ENCODE results near the gene NHERF1.

NHERF1 gene

GRCh38 chr17:74749279-74750038, 1.0 kb downstream of the NHERF1 start:
- no peak for DNase-seq (ENCODE audit: low spot score)

GRCh38 chr17:74750039-74750326, 1.6 kb downstream of the NHERF1 start:
- no peak for DNase-seq (ENCODE audit: low spot score)

- DNase-seq (ENCODE audit: low spot score), result no peak
These were observed 2.1 kb downstream of the NHERF1 start for GRCh38 chr17:74750327-74751069.

- DNase-seq (ENCODE audit: low spot score), result no peak
These were observed 4.0 kb downstream of the NHERF1 start for GRCh38 chr17:74752415-74752814.

GRCh38 chr17:74752822-74753401, 4.5 kb downstream of the NHERF1 start:
- no peak for DNase-seq (ENCODE audit: low spot score)

- no peak for DNase-seq (ENCODE audit: low spot score)
These were observed 6.4 kb downstream of the NHERF1 start for GRCh38 chr17:74754832-74755231.

- no peak for DNase-seq (ENCODE audit: low spot score)
These were observed 7.1 kb downstream of the NHERF1 start for GRCh38 chr17:74755533-74755932.

- no peak for DNase-seq (ENCODE audit: low spot score)
These were observed 8.5 kb downstream of the NHERF1 start for GRCh38 chr17:74756891-74757290.

- peak; percentile 66 for DNase-seq (ENCODE audit: low spot score)
These were observed 9.1 kb downstream of the NHERF1 start for GRCh38 chr17:74757502-74757901.

- peak; percentile 74 for DNase-seq (ENCODE audit: low spot score)
These were observed 9.8 kb downstream of the NHERF1 start for GRCh38 chr17:74757931-74758847.

- peak; percentile 91 for DNase-seq (ENCODE audit: low spot score)
These were observed 10.4 kb downstream of the NHERF1 start for GRCh38 chr17:74758848-74759168.

GRCh38 chr17:74759243-74759801, 10.9 kb downstream of the NHERF1 start:
- DNase-seq (ENCODE audit: low spot score), result peak; percentile 51

GRCh38 chr17:74759941-74760340, 11.5 kb downstream of the NHERF1 start:
- peak; percentile 86 for DNase-seq (ENCODE audit: low spot score)

GRCh38 chr17:74760404-74761105, 12.1 kb downstream of the NHERF1 start:
- peak; percentile 92 for DNase-seq (ENCODE audit: low spot score)

GRCh38 chr17:74761419-74761818, 13.0 kb downstream of the NHERF1 start:
- DNase-seq (ENCODE audit: low spot score), result no peak

GRCh38 chr17:74761931-74762330, 13.5 kb downstream of the NHERF1 start:
- DNase-seq (ENCODE audit: low spot score), result no peak

- DNase-seq (ENCODE audit: low spot score), result no peak
These were observed 15.3 kb downstream of the NHERF1 start for GRCh38 chr17:74763565-74764387.

- no peak for DNase-seq (ENCODE audit: low spot score)
These were observed 16.4 kb downstream of the NHERF1 start for GRCh38 chr17:74764751-74765286.

- DNase-seq (ENCODE audit: low spot score), result no peak
These were observed 18.0 kb downstream of the NHERF1 start for GRCh38 chr17:74766413-74766812.

GRCh38 chr17:74767111-74767516, 18.7 kb downstream of the NHERF1 start:
- DNase-seq (ENCODE audit: low spot score), result no peak
